Fibroblast of skin of right quadriceps (primary cell): ENCODE results near the gene CGN.

ENCODE experiments used
- DNase-seq: peaks from one replicate; pipeline ENCODE4 v3.0.0-alpha.2; 2013

Gene CGN

DNA sequence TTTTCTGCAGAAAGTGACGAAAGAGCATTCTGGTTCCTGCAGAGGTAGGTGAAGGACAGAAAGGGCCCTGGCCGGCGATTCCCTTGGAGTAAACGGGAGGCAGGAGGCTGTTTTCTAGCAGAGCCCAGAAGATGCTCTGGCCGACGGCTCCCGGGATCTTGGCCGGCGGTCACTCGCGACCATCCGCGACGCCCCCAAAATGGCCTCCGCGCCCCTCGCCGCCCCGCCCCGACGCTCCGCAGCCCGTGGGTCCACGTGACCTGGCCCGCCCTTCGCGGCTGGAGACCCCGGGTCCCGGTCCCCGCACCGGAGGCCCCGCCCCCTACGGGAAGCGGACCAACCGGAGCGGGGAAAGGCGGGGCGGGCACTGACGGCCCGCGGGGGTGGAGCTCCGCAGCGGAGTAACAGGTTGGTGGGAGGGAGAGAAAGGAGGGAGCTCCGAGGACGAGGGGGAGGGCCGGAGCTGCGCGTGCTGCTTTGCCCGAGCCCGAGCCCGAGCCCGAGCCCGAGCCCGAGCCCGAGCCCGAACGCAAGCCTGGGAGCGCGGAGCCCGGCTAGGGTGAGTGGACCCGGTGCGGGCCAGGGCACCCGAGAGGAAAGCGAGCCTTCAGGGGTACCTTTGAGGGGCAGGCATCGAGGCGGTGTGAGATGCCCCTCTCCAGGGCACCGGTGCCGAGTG lies at the start of gene CGN:
Gene CGN, plus strand, starts transcription at position 431 of the 679 bp plus-strand sequence. CDS start 7,133 bp downstream, outside the sequence.
- peak; percentile 32 for DNase-seq

GRCh38 chr1:151461694-151462093 lies 49.5 kb upstream of the CGN start:
- no peak for DNase-seq

- no peak for DNase-seq
Measured at GRCh38 chr1:151465026-151465425, 46.2 kb upstream of the CGN start.

GRCh38 chr1:151472856-151473731 lies 38.1 kb upstream of the CGN start:
- DNase-seq = peak; percentile 58

DNA sequence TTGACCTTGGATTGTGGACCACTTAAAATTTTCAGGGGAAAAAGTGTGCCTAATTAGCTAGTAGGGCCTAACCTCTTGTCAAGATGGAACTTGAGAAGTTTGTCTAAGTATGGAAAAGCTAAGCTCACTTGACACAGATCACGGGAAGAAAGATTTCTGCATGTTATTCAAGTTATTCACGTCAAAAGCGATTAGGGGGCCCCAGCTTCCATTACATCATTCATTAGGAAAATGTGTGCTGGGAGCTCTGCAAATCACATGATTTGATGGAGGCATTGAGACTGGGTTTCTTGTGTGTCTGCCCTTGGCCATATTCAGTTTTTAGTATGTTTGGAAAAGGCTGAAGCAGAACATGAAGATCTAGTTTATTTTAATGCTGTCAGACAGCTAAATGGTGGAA lies 36.4 kb upstream of the CGN start:
- DNase-seq = no peak

DNA sequence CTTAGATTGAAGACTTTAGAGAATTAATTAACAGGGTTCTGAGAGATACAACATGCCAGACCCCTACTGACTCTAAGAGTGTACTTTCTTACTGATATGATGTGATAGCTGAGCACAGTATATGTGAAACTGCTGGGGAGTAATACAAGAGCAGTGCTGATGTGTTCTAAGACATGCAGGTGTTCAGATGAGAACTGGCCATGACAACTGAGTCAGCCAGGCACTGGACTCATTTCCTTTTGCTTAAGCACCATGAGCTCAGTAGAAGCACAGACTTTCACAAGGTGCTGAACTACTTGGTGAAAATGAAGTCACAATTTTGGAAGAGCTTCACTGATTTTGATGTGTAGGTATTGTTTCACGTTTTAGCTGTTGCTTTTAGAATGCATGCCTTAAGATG lies 36.0 kb upstream of the CGN start:
- no peak for DNase-seq

DNA sequence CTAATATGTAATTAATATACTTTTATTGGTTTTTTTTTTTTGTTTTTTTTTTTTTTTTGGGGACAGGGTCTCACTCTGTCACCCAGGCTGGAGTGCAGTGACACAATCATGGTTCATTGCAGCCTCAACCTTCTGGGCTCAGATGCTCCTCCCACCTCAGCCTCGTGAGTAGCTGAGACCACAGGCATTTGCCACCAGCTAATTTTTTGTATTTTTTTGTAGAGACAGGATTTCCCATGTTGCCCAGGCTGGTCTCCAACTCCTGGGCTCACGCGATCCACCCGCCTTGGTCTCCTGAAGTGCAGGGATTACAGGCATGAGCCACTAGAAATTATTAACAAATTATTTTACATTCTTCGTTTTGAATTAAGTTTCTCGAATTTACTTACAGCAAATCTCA lies 35.1 kb upstream of the CGN start:
- no peak for DNase-seq

DNA sequence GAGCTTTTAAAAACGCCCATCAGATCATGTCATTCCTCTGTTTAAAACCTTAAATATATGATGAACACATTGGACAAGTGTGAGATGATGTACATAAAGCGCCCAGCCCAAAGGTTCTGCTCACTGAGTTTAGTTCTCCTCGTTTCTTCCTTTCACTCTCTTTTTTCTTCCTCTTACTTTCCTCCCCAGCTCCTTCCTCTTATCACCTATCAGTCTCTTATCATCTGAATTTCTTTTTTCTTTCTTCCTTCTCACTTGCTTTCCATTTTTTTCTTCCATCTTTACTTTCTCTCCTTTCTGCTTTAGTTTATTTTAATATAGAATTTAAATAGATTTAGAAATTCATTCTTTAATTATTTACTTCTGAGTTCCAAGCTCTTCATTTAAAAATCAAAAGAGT lies 34.1 kb upstream of the CGN start:
- DNase-seq = no peak

DNA sequence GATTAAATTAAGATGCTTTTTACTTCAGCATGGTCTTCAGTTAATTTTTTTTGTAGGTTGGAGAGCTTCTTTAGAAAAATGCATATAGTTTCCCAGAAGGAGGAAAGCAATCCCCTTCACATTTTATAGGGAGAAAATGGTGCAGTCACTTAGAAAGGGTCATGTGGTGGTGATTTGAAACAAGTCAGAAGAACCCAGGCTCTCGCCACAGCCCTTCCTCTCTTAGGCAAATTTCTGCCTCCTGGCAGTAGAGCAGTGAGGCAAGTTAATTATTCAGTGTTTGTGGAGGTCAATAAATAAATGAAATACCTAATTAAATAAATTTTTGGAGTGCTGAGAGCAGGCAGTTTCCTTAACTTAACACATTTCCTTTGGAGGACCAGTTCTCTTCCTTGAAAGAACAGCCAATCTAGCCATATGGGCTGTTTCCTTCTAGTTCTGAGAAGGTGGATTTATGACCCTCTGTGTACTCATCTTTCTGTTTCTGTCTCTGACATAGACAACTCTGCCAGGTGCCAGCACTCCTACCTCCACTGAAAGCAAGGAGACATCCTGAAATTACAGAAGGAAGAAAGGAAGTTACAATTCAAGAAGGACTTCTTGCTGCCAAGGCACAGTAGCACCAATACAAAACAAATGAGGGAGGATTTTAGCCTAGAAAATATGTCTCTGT lies 32.9 kb upstream of the CGN start:
- no peak for DNase-seq

DNA sequence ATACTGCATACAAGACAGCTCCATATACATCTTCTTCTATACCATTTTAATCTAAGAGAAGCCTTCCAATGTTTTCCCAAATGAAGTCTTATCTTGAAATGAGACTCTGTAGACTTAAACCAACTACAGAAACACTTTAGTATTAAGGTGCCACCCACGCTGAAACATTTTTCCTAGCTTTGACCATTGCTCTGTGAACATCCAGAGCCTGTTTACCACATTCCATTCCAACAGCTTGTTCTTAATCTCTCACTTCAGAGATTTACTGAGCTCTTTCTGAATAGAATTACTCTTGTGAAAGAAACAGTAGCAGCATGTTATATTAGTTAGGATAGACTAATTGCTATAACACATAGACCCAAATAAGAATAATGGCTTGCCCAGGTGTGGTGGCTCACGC lies 32.3 kb upstream of the CGN start:
- DNase-seq = no peak

DNA sequence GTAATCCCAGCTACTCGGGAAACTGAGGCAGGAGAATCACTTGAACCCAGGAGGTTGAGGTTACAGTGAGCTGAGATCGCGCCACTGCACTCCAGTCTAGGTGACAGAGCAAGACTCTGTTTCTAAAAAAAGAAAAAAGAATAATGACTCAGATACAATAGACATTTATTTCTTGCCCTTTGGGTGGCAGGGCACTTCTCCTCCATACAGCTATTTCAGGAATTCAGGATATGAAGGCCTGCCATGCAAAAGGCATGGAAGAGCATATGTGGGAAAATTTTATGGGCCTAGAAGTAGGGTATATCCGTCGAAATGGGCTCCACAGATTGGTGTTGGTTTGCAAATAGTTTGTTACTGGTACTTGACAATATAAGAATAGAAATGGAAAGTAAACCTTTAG lies 31.7 kb upstream of the CGN start:
- DNase-seq = no peak

DNA sequence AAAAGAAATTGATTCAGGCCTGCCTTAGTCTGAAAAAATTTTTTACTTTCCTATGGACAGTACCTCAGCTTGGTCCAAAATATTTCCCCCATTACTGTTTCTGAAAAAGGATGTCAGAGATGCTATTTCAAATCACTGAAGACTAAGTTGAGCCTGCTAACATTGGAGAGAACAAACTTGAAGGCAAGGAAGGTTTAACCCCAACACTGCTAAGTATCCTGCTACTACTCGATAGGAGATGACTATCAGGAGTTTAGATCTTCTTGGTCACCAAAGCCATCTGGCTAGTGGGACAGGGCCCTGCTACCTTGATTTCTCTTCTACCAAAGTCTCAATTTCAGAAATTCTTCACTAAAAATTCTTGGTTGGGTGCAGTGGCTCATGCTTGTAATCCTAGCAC lies 29.2 kb upstream of the CGN start:
- no peak for DNase-seq

DNA sequence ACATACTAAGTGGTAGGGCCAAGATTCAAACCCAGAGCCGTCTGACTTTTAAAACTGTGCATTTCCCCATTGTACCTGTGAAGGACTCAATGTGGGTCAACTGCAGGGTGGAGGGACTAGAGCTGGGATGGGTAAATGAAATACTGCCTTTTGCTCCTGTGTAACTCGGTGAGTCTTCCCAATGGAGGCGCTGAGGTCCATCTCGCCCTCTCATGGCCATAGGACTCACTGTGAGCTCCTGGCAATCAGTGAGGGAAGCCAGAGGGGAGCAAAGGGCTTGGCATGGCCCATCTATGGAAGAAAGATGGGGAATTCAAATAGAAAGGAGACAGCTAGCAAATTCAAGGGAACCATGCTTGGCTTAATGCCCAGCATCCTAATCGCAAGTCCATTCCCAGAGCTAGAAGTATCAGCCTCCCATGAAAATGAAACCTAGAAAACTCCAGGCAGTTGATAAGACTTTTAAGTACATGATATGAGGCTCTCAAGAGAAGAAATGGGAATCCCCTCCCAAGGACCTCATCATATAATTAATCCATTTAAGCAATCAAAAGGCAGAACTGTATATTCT lies 25.4 kb upstream of the CGN start:
- no peak for DNase-seq

GRCh38 chr1:151486557-151486956 lies 24.6 kb upstream of the CGN start:
- no peak for DNase-seq

DNA sequence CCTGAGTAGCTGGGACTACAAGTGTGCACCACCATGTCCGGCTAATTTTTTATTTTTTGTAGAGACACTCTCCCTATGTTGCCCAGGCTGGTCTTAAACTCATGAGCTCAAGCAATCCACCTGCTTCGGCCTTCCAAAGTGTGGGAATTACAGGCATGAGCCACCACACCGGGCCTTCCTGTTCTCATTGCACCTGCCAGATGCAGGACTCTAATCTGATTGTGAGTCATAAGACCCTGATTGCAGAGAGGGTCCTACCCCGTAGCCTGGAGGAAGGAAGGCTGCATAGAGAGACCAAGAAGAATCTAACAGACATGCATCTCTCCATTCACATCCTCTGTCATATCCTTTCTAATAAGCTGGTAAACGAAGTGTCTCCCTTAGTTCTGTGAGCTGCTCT lies 19.5 kb upstream of the CGN start:
- DNase-seq = no peak

DNA sequence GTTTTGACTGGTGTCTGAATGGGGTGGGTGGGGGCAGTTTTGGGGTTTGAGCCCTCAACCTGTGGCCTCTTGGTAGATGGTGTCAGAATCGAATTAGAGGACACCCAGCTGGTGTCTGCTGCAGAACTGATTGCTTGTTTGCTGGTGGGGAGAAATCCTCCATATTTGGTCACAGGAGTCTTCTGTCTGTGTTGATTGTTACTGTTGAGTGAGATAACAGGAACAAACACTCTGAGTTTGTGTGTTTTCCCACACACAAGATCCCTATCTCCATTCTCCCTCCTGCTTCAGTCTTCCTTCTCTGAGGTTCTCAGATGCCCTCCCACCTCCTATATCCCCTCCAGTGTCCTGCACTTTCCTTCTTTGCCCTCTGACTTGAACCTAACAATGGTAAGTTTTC lies 19.1 kb upstream of the CGN start:
- DNase-seq = no peak

DNA sequence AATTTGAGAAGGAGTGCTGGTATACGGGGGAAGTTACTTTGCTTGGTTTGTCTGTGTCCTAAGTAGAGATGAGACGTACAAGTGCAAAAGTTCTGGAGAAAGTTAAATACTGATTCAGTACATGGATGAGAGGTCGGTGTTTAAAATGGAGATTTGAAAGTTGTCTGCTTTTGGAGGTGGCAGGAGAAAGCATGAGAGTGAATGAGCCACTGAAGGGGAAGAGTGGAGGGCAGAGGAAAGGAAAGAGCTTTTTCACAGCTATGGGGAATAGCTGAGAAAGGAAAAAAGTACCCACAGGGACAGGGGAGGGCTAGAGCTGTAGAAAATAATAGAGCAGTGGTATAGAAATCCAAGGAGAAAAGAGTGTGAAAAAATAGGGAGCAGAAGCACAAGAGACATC lies 18.1 kb upstream of the CGN start:
- DNase-seq = no peak

DNA sequence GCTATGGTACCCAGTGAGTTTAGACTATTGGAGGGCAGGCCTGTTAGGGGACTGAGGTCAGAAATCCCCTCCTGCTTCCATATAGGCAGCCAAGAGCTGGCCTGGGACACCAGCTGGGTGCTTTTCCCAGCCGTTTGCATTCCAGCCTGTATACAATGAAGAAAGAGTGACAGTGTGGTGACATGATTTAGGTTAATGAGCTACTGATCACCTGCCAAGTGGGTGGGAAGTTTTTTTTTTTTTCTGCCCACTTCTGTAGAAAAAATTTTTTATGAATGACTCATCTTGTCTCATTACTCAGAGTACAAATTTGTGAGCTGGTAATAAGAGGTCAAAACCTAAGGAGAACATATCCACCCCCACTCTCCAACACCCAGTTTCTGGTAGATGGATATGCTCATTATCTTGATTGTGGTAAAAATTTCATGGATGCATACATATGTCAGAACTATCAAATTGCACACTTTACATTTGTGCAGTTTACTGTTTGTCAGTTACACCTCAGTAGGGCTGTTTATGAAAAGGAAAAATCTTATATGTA lies 16.4 kb upstream of the CGN start:
- peak; percentile 82 for DNase-seq

- DNase-seq = no peak
Measured at GRCh38 chr1:151495316-151495715, 15.9 kb upstream of the CGN start.

GRCh38 chr1:151499365-151499764 lies 11.8 kb upstream of the CGN start:
- DNase-seq = no peak

- DNase-seq = no peak
Measured at GRCh38 chr1:151499930-151500329, 11.3 kb upstream of the CGN start.

DNA sequence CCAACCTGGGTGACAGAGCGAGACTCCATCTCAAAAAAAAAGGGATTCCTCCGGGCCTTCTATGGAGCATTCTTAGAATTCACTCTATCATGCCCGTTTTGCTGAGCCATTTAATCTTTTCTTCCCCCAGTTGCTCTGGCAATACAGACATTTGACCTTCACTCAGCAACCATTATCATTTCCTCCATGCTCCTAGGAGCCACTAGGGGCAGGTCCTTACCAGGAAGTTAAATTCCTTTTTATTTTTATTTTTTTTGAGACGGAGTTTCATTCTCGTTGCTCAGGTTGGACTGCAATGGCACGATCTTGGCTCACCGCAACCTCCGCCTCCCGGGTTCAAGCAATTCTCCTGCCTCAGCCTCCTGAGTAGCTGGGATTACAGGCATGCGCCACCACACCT lies 9.7 kb upstream of the CGN start:
- DNase-seq = no peak

- no peak for DNase-seq
Measured at GRCh38 chr1:151502035-151502700, 9.0 kb upstream of the CGN start.
